Measurements from ENCODE around the gene CCL19. TPM values are rescaled to one million over a fixed set of nuclear protein-coding genes. Genes with fewer than 3 reads are reported as not detected.
"Not testable (repeated sequence)": the region's sequence is repeated elsewhere in the genome, so short reads cannot be mapped to it uniquely, and the experiment has no call there.

Gene CCL19
- not detected for total RNA-seq

DNA sequence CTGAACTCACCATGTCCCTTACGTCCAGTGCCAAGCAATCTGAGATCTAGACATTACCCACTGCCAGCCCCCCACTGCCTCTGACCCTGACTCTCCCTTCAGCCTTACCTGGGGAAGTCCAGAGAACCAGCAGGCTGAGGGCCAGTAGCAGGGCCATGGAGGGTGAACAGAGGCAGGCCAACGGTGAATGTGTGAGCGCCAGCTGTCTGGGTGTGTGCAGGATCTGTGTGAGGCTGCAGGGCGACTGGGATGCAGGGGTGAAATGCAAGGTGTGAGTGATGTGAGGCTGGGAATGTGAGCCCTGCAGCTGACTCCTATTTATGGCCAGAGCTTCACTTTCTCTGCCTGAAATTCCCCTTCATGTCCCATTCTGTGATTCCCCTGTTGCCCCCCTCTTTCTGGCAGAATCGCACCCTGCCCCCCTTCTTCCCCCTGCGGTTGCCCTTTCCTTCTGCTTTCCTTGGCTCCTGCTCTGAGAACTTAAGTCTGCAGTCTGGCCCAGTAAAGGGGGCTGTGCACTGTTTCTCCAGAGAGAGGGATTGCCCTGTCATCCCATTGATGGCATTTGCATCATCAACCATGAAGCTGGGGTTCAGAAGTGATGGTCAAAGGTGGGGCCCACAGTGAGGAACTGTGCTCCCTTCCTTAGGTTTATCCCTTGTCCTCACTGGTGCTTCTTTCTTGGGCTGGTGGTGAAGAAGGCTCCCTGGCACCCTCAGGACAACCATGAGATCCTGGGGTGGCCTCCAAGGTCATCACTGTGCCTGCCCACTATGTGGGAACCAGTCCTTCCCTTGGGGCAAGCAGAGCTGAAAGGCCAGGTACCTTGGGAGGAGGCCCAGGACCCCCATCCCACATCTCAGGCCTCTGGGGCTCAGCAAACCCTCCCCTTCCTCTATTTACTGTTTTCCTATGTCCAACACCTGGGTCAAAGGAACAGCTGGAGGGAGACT is at the start of gene CCL19:
CCL19 (minus strand) TSS at position 294 of the 953 bp plus-strand sequence; CDS start at position 157, 137 bp downstream.
- no peaks in the 10 kb centered on the region for H3K4me1 Mint-ChIP-seq
- no peaks in the 10 kb centered on the region for H3K36me3 Mint-ChIP-seq
- no peaks in the 10 kb centered on the region for H3K27me3 Mint-ChIP-seq
- no peak for DNase-seq
- no peak within 1 kb of the TSS for H3K4me3 Mint-ChIP-seq
- no peaks in the 10 kb centered on the region for H3K9me3 Mint-ChIP-seq
- no peak within 1 kb of the TSS for H3K27ac Mint-ChIP-seq

DNA sequence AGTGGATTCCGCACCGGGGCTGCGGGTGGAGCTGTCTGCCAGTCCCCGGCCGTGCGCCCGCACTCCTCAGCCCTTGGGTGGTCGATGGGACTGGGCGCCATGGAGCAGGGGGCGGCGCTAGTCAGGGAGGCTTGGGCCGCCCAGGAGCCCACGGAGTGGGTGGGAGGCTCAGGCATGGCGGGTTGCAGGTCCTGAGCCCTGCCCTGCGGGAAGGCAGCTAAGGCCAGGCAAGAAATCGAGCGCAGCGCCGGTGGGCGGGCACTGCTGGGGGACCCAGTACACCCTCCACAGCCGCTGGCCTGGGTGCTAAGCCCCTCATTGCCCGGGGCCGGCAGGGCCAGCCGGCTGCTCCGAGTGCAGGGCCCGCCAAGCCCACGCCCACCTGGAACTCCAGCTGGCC is 49.1 kb upstream of the CCL19 start:
- H3K27ac Mint-ChIP-seq, H3K9me3 Mint-ChIP-seq, H3K4me1 Mint-ChIP-seq, H3K36me3 Mint-ChIP-seq, DNase-seq, H3K4me3 Mint-ChIP-seq: not testable (repeated sequence)
- H3K27me3 Mint-ChIP-seq, result peaks cover 29% of the 10 kb centered on the region

DNA sequence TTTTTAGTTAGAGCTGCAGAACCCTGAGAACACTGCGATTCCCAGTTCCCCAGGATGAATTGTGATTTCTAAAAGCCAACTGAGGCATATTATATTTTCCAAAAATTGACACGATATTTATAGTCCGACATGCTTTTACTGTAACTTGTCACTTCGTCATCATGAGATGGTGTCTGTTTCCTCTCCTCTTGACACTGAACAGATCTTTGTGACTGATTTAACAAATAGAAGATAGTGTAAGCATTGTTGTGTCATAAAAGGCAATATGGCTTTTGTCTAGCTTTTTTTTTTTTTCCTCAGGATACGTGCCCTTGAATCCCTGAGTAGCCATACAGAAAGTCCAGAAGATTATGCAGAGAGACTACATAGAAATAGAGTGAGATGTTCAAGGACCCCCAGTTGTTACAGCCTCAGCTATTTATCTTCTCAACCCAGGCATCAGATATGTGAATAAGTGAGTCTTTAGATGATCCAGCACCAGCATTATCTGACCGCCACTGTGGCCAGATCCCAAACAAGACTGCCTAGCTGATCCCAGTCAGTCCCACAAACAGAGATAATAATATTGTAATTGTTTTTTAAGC is 46.7 kb upstream of the CCL19 start:
- H3K27ac Mint-ChIP-seq, result no peak overlapping the region
- no peaks in the 10 kb centered on the region for H3K9me3 Mint-ChIP-seq
- DNase-seq, result no peak
- H3K27me3 Mint-ChIP-seq, result peaks cover 23% of the 10 kb centered on the region
- no peak overlapping the region for H3K4me3 Mint-ChIP-seq
- no peaks in the 10 kb centered on the region for H3K4me1 Mint-ChIP-seq
- H3K36me3 Mint-ChIP-seq, result no peaks in the 10 kb centered on the region

DNA sequence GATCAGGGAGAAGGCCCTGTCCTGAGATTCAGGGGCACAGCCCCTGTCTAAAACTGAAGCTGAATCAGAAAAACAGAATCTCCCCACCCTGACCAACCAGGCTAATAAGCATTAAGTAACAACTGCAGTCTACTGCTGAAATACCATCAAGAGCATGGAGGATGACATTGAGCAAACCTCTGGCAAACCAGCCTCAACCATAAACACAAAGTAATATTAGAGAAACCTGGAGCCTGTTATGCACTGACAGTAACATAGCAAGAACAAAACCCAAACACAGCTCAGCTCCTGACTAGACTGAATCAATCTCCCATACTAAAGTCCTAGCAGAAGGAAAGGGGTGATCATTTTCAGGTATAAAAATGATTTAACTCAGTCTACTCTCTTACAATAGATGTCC is 43.6 kb upstream of the CCL19 start:
- H3K4me1 Mint-ChIP-seq, result no peaks in the 10 kb centered on the region
- H3K27me3 Mint-ChIP-seq, result peaks cover 8% of the 10 kb centered on the region
- no peak for DNase-seq
- H3K9me3 Mint-ChIP-seq, result no peaks in the 10 kb centered on the region
- no peak overlapping the region for H3K27ac Mint-ChIP-seq
- H3K36me3 Mint-ChIP-seq, result no peaks in the 10 kb centered on the region
- H3K4me3 Mint-ChIP-seq, result no peak overlapping the region

DNA sequence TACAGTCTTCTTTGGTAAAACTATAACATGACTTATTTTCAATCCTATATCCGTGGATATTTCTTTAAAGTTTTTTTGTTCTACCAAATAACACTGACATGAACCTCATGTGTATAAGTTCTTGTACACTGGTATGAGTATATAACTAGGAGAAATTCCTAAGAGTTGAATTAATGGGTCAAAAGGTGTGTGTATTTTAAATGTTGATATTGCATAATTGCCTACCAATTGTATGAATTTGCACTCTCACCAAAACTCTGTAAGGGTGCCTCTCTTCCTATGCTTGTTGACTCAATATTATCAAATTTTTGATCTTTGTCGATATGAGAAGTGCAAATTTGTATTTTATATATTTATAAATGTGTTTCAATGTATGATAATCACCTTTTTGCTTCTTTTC is 41.8 kb upstream of the CCL19 start:
- Mint-ChIP-seq H3K27me3 (peaks cover 4% of the 10 kb centered on the region), H3K4me3 (no peak overlapping the region), H3K36me3 (no peaks in the 10 kb centered on the region), H3K27ac (no peak overlapping the region), H3K9me3 (no peaks in the 10 kb centered on the region), H3K4me1 (no peaks in the 10 kb centered on the region)
- DNase-seq, result no peak

DNA sequence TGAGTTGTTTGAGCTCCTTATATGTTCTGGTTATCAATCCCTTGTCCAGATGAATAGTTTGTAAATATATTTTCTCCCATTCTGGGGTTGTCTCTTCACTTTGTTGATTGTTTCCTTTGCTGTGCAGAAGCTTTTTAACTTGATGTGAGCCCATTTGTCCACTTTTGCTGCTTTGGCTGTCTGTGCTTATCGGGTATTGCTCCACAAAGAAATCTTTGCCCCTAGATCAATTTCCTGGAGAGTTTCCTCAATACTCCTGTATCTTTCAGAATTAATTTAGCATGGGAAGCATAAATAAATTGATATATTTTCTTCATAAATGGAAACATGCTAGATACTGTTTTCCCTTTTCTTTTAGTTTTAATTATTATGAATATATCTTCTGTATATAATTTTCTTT is 41.4 kb upstream of the CCL19 start:
- Mint-ChIP-seq H3K4me3 (no peak overlapping the region), H3K27me3 (peaks cover 4% of the 10 kb centered on the region), H3K36me3 (no peaks in the 10 kb centered on the region), H3K9me3 (no peaks in the 10 kb centered on the region), H3K27ac (no peak overlapping the region), H3K4me1 (no peaks in the 10 kb centered on the region)
- no peak for DNase-seq

DNA sequence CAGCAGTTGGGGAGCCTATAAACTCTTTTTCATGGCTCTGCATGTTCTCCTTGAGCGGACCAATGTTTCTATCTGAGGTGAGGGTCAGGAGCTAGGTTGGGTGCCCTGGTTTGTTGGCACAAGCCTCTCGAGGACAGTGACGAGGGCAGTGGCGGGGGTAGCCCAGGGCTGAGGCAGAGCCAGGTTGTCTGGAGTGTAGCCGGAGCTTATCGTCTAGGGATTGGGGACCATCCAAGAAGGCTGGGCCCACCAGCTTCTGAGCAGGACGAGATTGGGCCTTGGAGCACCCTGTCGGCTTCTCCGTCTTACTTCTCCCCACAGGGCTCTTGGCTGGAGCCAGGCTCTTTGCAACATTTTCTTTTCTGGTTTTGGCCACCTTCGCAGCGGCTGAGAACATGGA is 32.1 kb upstream of the CCL19 start:
- no peak overlapping the region for H3K4me3 Mint-ChIP-seq
- H3K36me3 Mint-ChIP-seq, result no peaks in the 10 kb centered on the region
- H3K27ac Mint-ChIP-seq, result no peak overlapping the region
- H3K9me3 Mint-ChIP-seq, result no peaks in the 10 kb centered on the region
- H3K27me3 Mint-ChIP-seq, result peaks cover 3% of the 10 kb centered on the region
- DNase-seq, result no peak
- no peaks in the 10 kb centered on the region for H3K4me1 Mint-ChIP-seq

DNA sequence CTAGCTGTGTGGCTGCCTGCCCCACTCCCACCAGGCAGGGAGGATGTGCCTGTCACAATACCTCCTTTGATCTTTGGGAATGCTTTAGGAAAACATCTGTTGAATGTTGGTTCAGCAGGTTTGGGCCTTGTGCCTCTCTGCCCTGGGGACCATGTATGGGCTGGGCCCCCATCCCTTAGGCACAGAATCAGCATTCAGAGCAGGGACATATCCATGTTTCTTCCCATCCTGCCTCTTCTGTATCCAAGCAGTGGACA is 28.6 kb upstream of the CCL19 start:
- H3K4me1 Mint-ChIP-seq, H3K9me3 Mint-ChIP-seq, H3K36me3 Mint-ChIP-seq, DNase-seq, H3K4me3 Mint-ChIP-seq, H3K27ac Mint-ChIP-seq, H3K27me3 Mint-ChIP-seq: not testable (repeated sequence)

DNA sequence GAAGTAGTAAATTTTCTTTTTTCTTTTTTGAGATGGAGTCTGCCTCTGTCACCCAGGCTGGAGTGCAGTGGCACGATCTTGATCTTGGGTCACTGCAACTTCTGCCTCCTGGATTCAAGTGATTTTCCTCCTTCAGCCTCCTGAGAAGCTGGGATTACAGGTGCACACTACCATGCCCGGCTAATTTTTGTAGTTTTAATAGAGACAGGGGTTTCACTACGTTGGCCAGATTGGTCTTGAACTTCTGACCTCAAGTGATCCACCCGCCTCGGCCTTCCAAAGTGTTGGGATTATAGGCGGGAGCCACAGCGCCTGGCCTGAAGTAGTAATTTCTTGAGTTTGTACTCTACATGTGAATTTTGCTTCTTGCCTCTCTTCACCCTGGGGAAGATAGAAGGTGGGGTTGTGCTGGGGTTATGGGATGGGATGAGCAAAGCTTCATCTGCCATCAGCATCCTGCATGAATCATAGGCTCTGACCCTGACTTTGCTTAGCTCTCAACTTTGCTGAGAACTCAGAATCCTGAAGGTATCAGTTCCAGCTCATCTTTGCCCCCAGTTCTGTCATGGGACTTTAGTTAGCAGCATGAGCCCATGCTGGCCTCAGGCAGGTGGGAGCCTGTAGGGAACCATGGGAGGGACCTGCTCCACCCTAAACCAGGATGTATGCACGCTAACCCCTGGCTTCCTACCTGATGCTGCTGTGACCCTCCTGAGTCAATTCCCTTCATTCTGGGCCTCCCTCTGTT is 28.1 kb upstream of the CCL19 start:
- no peaks in the 10 kb centered on the region for H3K9me3 Mint-ChIP-seq
- no peak overlapping the region for H3K4me3 Mint-ChIP-seq
- no peaks in the 10 kb centered on the region for H3K4me1 Mint-ChIP-seq
- DNase-seq, result no peak
- H3K27me3 Mint-ChIP-seq, result peaks cover 3% of the 10 kb centered on the region
- no peak overlapping the region for H3K27ac Mint-ChIP-seq
- no peaks in the 10 kb centered on the region for H3K36me3 Mint-ChIP-seq

DNA sequence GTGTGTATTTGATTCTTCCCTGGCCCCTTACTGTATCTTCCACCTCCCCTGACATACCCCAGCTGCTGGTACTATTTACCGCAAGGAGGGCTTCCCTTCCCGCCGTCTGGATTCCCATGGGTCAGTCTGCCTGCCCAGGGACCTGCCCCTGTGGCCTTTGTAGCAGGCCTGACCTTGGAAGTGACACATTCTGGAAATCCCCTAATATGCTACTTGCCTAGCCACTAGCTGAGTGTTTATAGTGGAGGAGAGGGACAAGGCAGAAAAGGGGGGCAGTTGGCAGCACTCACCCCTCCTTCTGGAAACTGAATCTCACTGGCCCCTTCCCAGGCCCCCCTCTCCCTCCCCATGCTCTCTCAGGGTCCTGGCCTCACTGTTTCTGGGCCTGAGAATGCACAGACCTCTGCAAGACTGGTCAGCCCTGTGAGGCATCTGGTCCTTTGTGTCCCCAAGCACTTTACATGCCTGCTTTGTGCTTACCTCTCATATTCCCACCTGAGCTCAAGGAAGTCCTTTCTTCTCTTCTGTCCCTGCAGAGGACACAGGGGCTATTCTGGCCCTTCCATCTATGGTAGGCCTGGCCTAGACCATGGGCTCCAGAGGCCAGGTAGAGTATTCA is 27.0 kb upstream of the CCL19 start:
- no peak for DNase-seq

DNA sequence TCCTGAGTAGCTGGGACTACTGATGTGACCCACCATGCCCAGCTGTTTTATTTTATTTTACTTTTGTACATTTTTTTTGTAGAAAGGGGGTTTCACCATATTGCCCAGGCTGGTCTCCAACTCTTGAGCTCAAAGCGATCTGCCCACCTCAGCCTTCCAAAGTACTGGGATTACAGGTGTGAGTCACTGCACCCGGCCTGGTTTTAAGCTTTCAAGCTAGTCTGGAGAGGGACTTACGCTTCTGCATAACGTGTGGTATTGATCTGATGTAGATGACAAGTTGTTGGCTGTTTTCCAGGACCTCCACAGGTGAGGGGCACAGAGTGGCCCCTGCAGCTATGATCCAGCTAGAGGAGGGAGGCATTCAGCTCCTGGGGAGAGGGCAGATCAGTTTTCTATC is 25.6 kb upstream of the CCL19 start:
- Mint-ChIP-seq H3K4me1 (no peaks in the 10 kb centered on the region), H3K27me3 (peaks cover 6% of the 10 kb centered on the region), H3K4me3 (no peak overlapping the region), H3K36me3 (no peaks in the 10 kb centered on the region), H3K27ac (no peak overlapping the region), H3K9me3 (no peaks in the 10 kb centered on the region)
- no peak for DNase-seq

More for the DNA sequence above, 27.0 kb upstream of the CCL19 start:
- Mint-ChIP-seq H3K36me3 (no peaks in the 10 kb centered on the region), H3K27ac (no peak overlapping the region), H3K4me1 (no peaks in the 10 kb centered on the region), H3K4me3 (no peak overlapping the region), H3K27me3 (peaks cover 6% of the 10 kb centered on the region), H3K9me3 (no peaks in the 10 kb centered on the region)

DNA sequence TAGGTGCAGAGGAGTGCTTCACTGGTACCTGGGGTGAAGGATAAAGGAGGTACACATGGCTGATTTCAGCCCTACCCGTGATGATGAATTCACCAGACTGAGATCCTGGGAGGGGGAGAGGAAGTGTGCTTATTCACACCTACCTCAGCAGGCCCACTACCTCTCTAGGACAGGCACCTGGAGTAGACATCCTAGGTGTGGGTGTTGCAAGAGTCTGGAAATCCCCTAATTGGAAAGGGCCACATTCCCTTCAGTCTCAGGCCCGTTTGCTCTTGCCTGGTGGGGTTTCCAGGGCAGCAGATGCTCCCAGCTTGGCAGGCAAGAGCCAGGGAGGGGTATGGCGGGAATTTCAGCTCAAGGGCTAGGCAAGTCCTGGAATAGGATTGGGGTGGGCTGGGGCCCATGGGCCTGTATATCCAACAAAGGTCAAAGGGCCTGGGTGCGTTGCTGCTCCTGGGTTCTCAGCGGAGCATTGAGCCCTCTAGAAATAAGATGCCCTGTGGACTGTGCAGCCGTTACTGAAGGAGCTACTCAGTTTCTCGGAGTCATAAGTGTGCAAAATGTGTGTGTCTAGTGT is 24.7 kb upstream of the CCL19 start:
- Mint-ChIP-seq H3K9me3 (no peaks in the 10 kb centered on the region), H3K27ac (no peak overlapping the region), H3K4me1 (no peaks in the 10 kb centered on the region), H3K36me3 (no peaks in the 10 kb centered on the region), H3K4me3 (no peak overlapping the region), H3K27me3 (peaks cover 6% of the 10 kb centered on the region)
- DNase-seq, result no peak

DNA sequence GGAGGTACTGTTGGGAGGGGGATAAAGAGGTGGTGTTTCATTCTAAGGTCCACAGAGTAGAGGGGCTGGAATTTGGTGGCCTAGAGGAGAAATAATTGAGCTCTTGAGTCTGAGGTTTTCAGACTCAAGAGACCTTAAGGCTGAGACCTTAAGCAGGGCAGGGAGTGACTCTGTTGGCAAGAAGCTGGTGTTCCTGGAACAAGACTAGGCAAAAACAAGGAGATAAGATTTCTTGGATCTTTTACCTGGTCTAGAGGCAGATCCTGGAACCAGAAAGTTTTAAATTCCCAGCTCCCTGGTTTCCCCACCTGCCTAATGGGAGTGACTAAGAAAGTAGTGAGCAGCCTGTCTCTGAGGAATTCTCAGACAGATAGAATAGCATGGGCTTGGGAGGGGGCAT is 22.9 kb upstream of the CCL19 start:
- no peak for DNase-seq
- no peaks in the 10 kb centered on the region for H3K36me3 Mint-ChIP-seq

DNA sequence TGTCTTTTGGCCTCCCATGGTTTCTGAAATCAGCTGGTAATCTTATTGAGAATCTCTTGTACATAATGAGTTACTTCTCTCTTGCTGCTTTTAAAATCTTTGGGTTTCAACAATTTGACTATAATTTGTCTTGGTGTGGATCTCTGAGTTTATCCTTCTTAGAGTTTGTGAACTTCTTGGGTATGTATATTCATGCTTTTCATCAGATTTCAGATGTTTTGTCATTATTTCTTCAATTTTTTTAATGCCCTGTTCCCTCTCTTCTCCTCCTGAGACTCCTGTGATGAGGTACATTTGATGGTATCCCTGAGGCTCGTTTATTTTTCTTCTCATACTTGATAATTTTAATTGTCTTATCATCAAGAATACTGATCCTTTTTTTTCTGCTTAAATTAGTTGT is 21.1 kb upstream of the CCL19 start:
- no peaks in the 10 kb centered on the region for H3K9me3 Mint-ChIP-seq
- H3K4me3 Mint-ChIP-seq, result no peak overlapping the region
- H3K4me1 Mint-ChIP-seq, result no peaks in the 10 kb centered on the region
- no peak overlapping the region for H3K27ac Mint-ChIP-seq
- H3K36me3 Mint-ChIP-seq, result no peaks in the 10 kb centered on the region
- no peak for DNase-seq
- peaks cover 3% of the 10 kb centered on the region for H3K27me3 Mint-ChIP-seq

More for the DNA sequence above, 22.9 kb upstream of the CCL19 start:
- H3K9me3 Mint-ChIP-seq, result no peaks in the 10 kb centered on the region
- H3K4me3 Mint-ChIP-seq, result no peak overlapping the region
- H3K4me1 Mint-ChIP-seq, result no peaks in the 10 kb centered on the region
- H3K27me3 Mint-ChIP-seq, result peaks cover 3% of the 10 kb centered on the region
- no peak overlapping the region for H3K27ac Mint-ChIP-seq

DNA sequence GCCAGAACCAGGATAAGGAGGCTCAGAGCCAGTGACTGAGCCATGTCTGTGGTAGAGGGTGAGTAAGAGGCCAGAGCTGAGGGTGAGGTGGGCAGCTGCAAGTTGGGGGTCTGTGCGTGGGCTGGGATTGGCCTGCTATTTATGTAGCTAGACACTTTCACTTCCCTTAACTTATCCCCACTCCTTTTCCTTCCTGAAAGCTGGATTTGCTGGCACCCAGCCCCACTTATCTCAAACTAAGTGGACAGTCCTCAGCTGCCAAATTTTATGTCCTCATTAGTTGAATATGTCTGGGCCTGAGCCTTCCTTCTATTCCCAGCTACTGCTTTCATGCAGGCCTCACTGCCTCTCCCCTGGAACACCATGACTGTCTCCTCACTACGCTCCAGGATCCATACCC is 18.9 kb upstream of the CCL19 start, which contains the start of gene CCL21:
CCL21 (minus strand) TSS at position 114 of the 400 bp plus-strand sequence; CDS start at position 44, 70 bp downstream.
- Mint-ChIP-seq H3K4me3 (no peak within 1 kb of the TSS), H3K27ac (no peak within 1 kb of the TSS), H3K4me1 (no peaks in the 10 kb centered on the region), H3K9me3 (no peaks in the 10 kb centered on the region), H3K36me3 (no peaks in the 10 kb centered on the region), H3K27me3 (peaks cover 3% of the 10 kb centered on the region)
- no peak for DNase-seq

Data from activated naive CD8-positive, alpha-beta T cell treated with anti-CD3 and anti-CD28 coated beads for 36 hours (primary cell).